Motor neuron (in vitro differentiated cells): Measurements from ENCODE around the gene PSORS1C1. TPM values are rescaled to one million over a fixed set of nuclear protein-coding genes. Genes with fewer than 3 reads are reported as not detected.

ENCODE experiments used
- total RNA-seq, 8 experiments: library from RNA; unstranded; fragments of 300-600 nt; gene quantifications; 2 replicates each; pipeline versions ENCODE4 v1.2.3 to v1.2.4, GENCODE V29; 2022

The PSORS1C1 gene
- total RNA-seq, 8 experiments from 2014 or later, result 0.33 to 8.0 (median 1.9) TPM

Other genes with a start within 250 kb of the PSORS1C1 start
- gene DDR1, start 230.3 kb upstream of the PSORS1C1 start, total RNA-seq, result 100 to 1,000 TPM in 6 of 8 experiments, 10 to 100 TPM in 2; 24.1 to 369 (median 138) TPM
- 10 to 100 TPM; 18.2 to 46.3 (median 28.5) TPM for gene GTF2H4, start 206.6 kb upstream of the PSORS1C1 start, total RNA-seq
- 10 to 100 TPM; 13.5 to 39.7 (median 21.0) TPM for gene VARS2, start 200.6 kb upstream of the PSORS1C1 start, total RNA-seq
- 1 to 10 TPM in 1 of 8 experiments, not detected in 7; 1.2 TPM for gene SFTA2, start 182.6 kb upstream of the PSORS1C1 start, total RNA-seq
- under 1 TPM in 6 of 8 experiments, not detected in 2; 0.05 to 0.45 (median 0.30) TPM for gene MUCL3, start 173.8 kb upstream of the PSORS1C1 start, total RNA-seq
- gene MUC21, start 131.1 kb upstream of the PSORS1C1 start, total RNA-seq, result under 1 TPM in 5 of 8 experiments, not detected in 3; 0.05 to 0.52 (median 0.17) TPM
- gene MUC22, start 104.3 kb upstream of the PSORS1C1 start, total RNA-seq, result under 1 TPM in 6 of 8 experiments, not detected in 2; 0.04 to 0.31 (median 0.09) TPM
- under 1 TPM in 3 of 8 experiments, not detected in 5; 0.18 to 1.00 (median 0.56) TPM for gene C6orf15, start 2.2 kb upstream of the PSORS1C1 start, total RNA-seq
- gene CDSN, start 5.6 kb downstream of the PSORS1C1 start, total RNA-seq, result under 1 TPM in 1 of 8 experiments, not detected in 7; 0.20 TPM
- gene PSORS1C2, start 24.3 kb downstream of the PSORS1C1 start, total RNA-seq, result under 1 TPM in 4 of 8 experiments, not detected in 4; 0.27 to 0.81 (median 0.72) TPM
- gene CCHCR1, start 43.0 kb downstream of the PSORS1C1 start, total RNA-seq, result 10 to 100 TPM; 12.1 to 33.8 (median 15.6) TPM
- gene TCF19, start 43.8 kb downstream of the PSORS1C1 start, total RNA-seq, result 10 to 100 TPM in 3 of 8 experiments, 1 to 10 TPM in 3, under 1 TPM in 2; 0.36 to 14.7 (median 2.6) TPM
- gene POU5F1, start 55.9 kb downstream of the PSORS1C1 start, total RNA-seq, result over 10,000 TPM in 1 of 8 experiments, 1,000 to 10,000 TPM in 2, 100 to 1,000 TPM in 4, 1 to 10 TPM in 1; 3.8 to 12,640 (median 323) TPM
- gene HLA-C, start 157.3 kb downstream of the PSORS1C1 start, total RNA-seq, result 1,000 to 10,000 TPM in 1 of 8 experiments, 100 to 1,000 TPM in 3, 10 to 100 TPM in 3, 1 to 10 TPM in 1; 9.3 to 1,124 (median 73.4) TPM
- 1,000 to 10,000 TPM in 2 of 8 experiments, 100 to 1,000 TPM in 2, 10 to 100 TPM in 4; 32.0 to 4,986 (median 164) TPM for gene HLA-B, start 242.4 kb downstream of the PSORS1C1 start, total RNA-seq